ENCODE data around the gene TLK2.

GRCh38 chr17:62600805-62601204 lies 122.2 kb downstream of the TLK2 start:
- TF ChIP-seq, protein P1, sequence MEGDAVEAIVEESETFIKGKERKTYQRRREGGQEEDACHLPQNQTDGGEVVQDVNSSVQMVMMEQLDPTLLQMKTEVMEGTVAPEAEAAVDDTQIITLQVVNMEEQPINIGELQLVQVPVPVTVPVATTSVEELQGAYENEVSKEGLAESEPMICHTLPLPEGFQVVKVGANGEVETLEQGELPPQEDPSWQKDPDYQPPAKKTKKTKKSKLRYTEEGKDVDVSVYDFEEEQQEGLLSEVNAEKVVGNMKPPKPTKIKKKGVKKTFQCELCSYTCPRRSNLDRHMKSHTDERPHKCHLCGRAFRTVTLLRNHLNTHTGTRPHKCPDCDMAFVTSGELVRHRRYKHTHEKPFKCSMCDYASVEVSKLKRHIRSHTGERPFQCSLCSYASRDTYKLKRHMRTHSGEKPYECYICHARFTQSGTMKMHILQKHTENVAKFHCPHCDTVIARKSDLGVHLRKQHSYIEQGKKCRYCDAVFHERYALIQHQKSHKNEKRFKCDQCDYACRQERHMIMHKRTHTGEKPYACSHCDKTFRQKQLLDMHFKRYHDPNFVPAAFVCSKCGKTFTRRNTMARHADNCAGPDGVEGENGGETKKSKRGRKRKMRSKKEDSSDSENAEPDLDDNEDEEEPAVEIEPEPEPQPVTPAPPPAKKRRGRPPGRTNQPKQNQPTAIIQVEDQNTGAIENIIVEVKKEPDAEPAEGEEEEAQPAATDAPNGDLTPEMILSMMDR (conservative IDR thresholded peaks at IDR 0.05; ENCODE audit: low read length), result no peak
- TF ChIP-seq EZH2phosphoT487 (IDR thresholded peaks at IDR 0.05; ENCODE audit: borderline replicate concordance, low read depth, low read length), result no peak

Data from OCI-LY7 (cell line).